Stimulated activated CD8-positive, alpha-beta memory T cell treated with anti-CD3 and anti-CD28 coated beads, Interleukin-12 subunit alpha, Interleukin-12 subunit beta, amount 100 ng/mL, for 4 hours (primary cell): ENCODE results near the gene MYO10.
"Not testable (repeated sequence)": the region's sequence is repeated elsewhere in the genome, so short reads cannot be mapped to it uniquely, and the experiment has no call there.

Source experiments
- DNase-seq: peaks from one replicate; pipeline ENCODE4 v3.0.0-alpha.2; 2020; ENCODE audit warnings: low read depth

MYO10 gene

DNA sequence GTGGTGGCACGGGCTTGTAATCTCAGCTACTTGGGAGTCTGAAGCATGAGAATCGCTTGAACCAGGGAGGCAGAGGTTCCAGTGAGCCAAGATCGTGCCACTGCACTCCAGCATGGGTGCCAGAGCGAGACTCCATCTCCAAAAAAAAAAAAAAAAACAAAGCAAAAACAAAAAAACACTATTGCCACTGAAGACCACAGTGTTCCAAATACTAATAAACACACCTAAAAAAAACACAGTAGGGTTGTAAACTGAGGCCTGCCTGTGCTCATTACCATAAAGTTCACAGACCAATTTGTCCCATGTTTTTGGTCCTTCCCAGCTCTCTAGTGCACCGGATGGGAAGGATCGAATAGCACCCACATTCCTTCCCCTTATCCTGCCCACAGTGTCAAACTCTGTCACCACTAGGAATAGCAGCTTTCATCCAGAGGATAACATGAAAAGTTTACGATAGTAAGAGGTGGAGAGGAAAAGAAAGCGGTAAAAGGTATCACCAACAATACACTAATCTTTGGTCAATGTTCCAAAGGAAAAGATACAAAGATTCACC is 49.2 kb downstream of the MYO10 start:
- no peak for DNase-seq

DNA sequence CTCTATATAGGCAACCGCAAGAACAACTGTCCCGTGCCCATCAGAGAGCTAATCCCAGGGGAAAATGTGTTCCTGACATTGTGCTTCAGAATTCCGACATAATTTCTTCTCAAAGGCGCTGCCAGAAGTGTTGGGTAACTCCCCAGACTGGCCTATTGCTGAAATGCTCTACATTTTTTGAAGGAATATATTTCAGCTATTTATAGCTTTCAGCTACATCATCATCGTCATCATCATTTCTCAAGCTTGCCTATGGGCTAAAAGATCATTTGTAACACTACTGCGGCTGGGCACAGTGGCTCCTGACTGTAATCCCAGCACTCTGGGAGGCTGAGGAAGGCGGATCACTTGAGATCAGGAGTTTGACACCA is 49.7 kb downstream of the MYO10 start:
- no peak for DNase-seq

DNA sequence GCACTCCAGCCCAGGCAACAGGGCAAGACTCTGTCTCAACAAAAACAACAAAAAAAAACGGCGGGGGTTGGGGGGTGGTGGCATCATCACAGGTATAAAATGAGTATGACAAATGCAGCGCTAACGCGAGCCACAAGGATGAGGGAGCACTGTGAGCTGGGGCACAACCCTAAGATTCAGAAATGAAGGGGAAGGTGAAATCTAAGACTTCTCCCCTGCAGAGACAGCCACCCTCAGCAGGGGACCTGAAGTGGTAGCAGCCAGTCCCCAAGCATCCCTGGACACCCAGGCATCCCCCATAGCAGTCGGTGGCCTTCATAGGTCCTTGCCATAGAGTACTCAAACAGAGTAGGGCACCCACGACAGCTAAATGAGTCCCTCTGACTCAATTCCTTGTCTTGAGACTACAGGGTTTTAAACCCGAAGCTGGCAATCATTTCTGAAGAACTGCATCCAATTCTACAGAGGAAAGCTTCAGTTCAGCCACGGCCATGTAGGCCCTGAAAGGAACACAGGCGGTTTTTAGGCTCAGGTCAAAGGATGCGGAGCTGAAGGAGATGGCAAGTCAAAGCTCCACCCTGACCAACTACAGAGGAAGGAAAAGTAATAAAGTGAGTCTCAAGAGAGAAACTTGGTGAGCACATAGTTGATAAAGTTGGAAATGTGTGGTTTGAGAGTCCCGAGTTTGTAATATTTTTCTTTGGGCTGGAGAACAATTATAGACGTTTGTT is 50.3 kb downstream of the MYO10 start:
- DNase-seq: no peak

DNA sequence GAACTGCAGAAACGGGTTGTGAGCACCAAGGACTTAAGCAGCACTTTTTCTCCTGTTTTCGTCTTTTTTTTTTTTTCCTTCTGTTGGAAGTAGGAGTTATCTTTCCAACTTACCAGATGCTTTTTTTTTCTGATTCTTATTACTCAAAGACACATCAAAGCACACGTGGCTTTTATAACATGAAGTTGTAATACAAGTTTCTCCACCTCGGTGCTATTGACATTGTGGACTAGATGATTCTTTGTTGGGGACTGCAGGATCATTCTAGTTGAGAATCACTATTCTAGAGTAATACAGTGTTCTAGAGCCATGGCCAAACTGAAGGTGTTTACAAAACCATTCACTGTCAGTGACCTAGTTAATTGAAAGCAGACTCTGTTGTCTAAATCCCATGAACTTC is 51.5 kb downstream of the MYO10 start:
- DNase-seq: no peak

DNA sequence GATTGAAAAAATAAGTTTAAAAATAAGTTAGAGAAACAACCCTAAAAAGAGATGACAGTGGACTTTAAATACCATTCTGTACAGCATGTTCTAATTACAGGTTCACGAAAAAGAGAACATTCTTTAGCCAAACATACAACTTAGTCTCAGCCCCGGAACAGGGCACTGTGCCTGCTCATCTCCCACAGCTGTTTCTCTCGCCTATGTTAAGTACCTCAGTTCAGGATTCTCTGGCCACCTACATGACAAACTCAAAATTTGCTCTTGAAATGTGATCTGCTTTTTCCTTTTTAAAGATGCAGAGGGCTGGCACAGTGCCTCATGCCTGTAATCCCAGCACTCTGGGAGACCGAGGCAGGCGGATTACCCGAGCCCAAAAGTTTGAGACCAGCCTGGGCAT is 52.3 kb downstream of the MYO10 start:
- no peak for DNase-seq

DNA sequence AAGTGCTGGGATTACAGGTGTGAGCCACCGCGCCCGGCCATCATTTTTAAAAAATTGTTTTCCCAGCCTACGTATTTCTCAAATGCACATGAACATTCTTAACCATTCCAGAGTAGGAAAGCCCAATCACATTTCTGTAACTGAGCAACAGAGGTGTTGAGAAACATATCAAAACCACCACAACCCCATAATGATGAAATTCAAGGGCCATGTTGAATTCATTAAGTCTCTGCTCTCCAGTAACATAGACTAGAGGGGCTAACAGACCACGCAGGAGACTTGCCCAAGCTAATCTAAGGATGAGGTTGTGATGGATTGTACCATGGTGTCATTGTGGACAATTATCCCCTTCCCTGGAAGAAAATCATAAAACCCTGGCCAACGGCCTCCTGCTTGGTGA is 52.9 kb downstream of the MYO10 start:
- DNase-seq: no peak

DNA sequence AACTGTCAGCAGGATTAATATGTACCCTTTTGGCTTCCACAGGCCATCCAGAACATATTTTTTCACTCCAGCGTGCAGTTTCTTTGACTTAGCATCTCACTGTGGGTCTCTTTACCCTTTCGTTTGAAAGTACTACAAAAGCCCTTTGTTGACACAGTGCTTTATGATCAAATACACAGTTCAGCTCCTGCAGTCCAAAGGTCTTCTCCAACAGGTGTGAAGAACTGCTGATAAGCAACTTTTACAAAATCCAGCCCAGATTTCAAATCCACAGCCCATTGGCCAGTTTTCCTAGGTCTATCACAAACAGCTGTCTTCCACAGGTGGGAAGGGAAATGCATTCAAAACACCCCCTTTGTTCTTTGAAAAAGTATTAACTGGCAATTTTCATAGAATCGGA is 54.8 kb downstream of the MYO10 start:
- DNase-seq: no peak

DNA sequence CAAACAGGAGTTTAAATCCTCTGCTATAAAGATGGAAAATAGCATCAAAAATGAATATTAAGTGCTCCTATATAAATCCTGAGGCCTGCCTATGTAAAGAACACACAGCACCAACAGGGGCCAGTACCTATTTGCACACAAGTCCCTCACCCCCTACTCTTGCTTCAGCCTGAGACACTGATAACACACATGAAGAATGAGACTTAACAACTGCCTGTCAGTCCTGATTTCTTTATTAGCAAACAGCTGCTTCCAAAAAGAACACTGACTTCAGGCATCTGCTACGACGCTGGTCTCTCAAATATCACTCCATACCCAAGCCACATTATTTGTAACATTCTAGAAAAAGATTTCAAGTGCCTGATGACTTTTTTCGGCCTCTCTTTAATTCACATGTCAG is 55.5 kb downstream of the MYO10 start:
- DNase-seq: no peak

DNA sequence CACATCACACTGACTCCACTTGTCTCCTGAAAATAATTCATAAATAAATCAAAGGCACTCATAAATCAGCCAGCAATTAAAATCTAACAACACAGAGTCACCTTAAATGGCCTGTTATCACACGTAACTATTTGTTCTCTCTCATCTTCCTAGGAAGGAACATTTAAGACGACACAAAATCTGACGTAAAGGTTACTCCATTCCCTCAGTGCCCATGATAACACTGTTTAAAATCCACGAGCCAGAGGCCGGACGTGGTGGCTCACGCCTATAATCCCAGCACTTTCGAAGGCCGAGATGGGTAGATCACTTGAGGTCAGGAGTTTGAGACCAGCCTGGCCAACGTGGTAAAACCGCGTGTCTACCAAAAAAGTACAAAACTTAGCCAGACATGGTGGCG is 56.4 kb downstream of the MYO10 start:
- no peak for DNase-seq

DNA sequence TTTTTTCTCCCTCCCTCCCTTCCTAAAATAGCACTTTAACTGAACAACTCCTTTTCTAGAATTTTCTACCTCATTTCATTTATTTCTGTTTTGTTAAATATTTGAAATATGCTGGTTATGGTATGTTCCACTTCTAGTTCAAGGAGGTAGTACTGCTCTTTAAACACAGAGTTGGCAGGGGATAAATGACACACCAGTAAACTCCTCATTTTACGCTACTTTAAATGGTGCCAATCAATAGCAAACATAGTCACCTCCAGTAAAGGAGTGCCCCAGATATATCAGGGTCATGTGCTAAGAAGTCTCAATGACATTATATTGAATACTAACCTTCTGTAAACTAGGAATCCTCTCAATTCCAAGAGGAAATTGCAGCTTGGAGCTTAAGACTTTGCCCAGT is 56.9 kb downstream of the MYO10 start:
- DNase-seq: no peak

DNA sequence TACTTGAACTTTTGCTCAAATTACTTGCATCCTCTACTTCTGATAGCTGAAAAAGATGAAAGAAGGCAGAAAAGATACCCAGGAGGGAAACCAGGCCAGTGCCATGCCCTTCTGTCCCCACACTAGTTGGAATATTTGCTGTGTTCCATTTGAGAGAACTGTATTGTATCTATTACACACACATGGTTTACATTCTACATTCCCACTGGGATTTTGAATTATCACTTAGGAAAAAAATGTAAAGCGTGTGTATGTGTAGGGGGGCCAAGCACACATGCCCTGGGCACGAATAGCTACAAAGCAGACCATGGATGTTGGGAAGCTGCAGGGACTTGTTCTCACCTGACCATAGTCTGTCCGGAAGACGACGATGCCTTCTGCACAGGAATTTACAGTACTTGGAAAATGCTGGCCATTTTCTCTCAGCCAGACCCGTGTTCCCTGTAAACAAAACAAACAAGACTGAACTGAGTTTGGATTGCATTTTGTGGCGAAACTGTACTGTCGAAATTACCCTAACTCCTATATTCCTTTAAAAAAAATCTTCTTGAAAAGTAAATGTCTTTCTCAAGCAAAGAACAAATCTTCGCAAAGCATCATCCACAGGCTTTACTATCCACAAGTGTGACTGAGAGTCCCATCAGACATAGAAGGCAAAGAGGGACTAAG is 58.7 kb downstream of the MYO10 start:
- DNase-seq: no peak

DNA sequence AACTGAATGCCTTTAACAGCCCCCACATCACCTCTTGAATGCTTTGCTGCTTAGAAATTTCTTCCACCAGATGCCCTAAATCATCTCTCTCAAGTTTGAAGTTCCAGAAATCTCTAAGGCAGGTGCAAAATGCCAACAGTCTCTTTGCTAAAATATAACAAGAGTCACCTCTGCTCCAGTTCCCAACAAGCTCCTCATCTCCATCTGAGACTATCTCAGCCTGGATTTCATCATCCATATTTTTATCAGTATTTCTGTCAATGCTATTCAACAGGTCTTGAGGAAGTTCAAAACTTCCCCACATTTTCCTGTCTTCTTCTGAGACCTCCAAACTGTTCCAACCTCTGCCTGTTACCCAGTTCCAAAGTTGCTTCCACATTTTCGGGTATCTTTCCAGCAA is 61.7 kb downstream of the MYO10 start:
- DNase-seq: not testable (repeated sequence)

DNA sequence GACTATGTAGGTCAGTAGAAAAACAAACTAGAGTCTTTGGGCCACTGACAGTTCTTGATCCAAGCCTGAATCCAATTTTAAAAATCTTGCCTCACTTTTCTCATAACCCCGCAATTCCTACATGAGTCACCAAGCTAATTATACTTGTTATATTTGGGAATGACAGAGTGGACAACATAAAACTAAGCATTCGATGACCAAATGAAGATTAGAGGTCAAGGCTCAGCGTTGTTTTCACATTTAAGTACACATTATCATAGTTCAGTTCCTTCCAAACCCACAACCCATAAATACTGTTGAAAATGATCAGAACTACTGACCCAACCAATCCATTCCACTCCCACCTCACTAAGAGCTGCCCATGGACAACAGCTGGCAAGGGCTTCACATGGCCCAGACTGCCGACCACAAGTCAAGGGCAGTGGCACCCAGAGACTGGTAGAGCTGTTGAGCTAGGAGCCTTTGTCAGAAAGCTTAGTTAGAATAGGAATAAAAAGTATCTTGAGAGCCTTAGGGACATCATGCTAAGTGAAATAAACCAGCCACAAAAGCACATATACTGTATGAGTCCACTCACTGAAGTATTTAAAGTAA is 64.2 kb downstream of the MYO10 start:
- DNase-seq: no peak

DNA sequence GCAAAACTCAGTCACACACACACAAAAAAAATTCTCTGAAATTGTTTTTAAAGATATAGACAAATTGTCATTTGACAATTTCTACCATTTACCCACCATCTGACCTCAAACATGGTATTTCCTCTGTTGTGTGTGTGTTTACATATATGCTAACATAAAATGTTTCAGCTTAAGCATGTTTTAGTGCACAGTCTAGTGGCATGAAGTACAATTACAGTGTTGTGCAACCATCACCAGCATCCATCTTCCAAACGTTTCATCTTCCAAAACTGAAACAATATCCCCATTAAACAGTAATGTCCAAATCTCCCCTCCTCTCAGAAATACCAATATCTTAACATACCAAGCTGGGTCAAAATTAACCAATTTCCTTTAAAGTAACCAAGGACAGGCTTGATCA is 65.2 kb downstream of the MYO10 start:
- DNase-seq: no peak

DNA sequence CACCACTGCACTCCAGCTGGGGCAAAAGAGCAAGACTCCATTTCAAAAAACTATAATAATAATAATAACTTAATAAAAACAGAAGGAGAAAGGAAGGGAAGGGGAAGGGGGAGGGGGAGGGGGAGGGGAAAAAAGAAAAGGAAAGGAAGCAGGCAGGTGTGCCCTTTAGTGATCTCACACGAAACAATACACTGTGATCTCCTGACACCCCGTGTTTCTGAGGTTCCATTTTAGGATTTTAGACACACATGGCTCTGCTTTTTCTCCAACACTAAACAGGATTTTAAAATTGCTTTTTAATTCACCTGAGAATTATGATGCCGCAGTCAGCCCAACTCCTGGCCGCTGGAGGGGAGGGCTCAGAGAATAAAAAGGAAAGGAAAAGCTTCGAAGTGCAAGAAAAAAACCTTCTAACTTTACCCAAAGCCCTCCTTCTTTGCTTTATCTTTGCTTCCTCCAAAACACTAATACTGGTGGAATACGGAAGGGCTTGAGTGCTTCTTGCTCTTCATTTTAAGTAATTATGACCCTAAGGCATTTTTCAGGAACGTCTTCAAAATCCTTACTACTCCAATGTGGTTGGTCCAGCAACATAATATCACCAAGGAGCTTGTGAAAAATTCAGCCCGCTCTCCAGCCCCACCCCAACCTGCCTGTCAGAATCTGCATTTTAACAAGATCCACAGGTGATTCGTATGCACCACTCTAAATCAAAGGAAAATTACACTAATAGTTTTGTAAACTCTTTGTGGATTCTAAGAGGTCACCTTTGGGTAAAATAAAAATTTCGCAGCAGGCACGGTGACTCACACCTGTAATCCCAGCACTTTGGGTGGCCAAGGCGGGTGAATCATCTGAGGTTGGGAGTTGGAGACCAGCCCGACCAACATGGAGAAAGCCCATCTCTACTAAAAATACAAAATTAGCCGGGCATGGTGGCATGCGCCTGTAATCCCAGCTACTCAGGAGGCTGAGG is 66.0 kb downstream of the MYO10 start:
- DNase-seq: no peak

DNA sequence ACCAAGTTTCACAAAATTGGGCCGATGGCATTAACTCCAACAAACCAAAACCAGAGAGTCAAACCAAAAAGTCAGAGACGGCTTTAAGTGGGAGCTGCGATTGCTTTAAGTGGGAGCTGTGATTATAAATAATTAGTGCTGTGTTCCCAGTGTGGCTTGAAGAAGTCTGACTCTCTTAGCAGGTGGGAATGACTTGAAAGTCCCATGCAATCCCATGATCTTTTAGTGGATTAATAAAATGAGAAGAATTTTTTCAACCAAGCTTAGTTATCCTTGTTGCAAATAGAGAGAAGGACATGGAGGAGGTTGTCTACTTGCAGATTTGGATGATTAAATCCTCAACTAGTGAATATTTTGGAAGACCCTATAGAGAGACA is 68.5 kb downstream of the MYO10 start:
- no peak for DNase-seq

DNA sequence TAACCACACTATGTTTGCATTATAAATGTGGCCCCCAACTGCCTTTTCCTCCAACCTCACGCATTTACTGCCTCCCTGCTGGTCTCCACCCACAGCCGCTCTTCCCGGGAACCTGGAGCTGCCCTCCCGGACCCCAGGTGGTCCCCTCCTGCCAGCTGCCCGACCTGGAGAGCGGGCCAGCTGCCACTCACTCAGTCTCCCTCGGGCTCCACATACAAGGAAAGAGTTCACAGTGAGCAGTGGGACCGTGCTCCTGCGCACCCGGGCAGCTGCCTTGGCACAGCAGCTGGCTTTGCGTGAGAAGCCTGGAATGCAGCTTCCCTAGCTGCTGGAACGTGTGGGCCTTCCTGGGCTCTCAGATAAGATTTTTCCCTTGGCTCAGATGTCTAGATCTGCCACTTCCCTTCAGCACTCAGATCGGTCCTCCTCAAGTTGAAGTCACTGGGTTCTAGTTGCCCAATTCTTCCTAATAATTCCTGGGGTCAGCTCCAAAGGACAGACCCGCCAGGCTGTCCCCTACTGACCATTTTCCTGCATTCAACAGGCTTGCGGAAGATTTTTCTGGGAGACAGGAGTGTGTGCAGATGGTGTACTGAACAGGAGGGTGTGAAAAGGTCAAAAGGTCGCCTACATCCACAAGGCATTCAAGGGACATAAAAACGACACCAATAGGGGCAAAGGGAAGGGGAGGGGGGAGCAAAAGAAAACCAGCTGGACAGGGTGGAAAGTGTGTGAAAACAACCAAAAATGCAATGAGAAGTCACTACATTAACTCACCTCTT is 69.1 kb downstream of the MYO10 start:
- no peak for DNase-seq

DNA sequence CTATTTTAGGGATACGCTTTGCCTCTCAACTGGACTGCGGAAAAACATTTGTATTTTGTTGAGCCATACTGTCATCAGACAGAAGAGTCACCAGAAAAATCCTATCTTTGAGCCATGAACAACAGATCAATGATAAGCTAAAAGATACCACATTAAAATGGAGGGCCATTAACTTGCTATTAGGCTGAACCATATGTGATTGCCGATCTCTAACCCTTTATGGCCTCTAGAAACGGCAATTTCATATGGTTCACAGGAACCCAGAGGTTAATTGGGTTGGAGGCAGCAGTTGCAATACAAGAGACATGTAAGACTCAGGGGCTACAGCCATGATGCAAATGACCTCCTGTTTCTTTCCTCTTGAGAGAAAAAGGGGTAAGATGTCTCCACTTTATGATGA is 69.8 kb downstream of the MYO10 start:
- DNase-seq: no peak

DNA sequence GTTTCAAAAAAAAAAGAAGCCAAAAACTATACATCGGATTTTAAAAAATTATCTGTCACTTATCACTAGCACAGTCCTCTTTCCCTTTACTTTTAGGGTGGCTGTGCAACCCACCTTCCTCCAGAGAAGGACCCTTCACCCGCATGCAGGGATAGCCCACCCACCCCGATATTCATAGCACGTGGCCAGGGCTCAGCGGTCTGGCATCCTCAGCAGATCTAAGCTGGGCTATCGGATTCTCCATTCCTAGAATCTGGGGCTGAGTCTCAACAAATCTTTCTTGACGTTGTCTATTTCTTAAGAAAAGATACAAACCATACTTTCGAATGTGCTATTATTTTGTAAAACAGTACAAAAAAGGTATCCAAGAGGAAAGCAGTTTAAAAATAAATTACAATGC is 70.9 kb downstream of the MYO10 start:
- no peak for DNase-seq

DNA sequence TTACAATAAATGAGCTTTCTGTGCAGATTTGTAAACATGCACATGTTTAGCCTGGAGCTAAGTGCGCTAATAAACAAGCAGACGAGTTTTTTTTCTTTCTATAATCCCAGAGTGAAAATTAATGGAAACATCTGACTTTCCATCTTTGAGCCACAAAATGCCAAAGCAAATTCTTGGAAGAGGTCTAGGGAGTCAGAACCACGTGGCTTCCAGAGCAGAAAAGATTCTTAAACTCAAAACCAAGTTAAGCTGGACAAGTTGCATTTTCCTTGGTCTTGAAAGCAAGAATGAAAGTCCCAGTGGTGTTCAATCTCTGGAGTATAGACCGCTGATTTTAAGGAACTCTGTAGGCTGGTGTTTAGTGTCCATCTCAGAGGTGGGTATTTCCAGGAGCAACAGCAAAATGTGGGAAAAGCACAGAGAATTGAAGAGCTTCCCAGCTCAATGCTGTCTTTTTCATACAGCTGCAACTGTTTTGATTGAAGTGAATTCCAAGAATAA is 71.4 kb downstream of the MYO10 start:
- no peak for DNase-seq

DNA sequence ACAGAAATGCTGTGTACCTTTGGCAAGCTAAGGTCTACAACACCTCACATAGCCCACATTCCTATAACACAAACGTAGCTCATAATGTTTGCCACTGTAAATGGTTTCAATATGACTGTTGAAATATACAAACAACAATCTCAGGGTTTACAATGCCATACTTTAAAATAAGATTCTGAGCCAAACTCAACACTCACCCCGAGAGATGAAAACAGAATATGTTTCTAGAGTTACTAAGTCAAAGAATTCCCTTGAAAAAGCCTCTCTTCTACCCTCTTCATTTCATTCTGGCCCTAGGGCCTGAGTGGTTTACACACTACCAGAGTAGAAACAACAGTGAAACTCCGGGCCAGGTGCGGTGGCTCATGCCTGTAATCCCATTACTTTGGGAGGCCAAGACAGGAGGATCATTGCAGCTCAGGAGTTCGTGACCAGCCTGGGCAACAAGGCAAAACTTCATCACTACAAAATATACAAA is 72.6 kb downstream of the MYO10 start:
- DNase-seq: no peak
